Mammary epithelial cell (primary cell): Measurements from ENCODE around the gene NCKAP5.

Experiments used
- EZH2 ChIP-seq: IDR thresholded peaks from 2 replicates; pipeline ENCODE4 v1.6.1; 2012; ENCODE audit warnings: low read length, inconsistent platforms, borderline replicate concordance
- TF ChIP-seq, protein P1 (sequence below), 2 donors: IDR thresholded peaks in 1 of 2; conservative IDR thresholded peaks in 1 of 2; 2 replicates each; pipeline ENCODE4 v1.5.1; 2011 to 2012; ENCODE audit warnings: inconsistent platforms in 2 of 2, low read length in 2 of 2, mild to moderate bottlenecking in 2 of 2, control low read depth in 1 of 2, low read depth in 1 of 2; ENCODE audit not compliant: insufficient read depth in 1 of 2; ENCODE audit errors: extremely low read depth in 1 of 2

- TF ChIP-seq, protein P1, sequence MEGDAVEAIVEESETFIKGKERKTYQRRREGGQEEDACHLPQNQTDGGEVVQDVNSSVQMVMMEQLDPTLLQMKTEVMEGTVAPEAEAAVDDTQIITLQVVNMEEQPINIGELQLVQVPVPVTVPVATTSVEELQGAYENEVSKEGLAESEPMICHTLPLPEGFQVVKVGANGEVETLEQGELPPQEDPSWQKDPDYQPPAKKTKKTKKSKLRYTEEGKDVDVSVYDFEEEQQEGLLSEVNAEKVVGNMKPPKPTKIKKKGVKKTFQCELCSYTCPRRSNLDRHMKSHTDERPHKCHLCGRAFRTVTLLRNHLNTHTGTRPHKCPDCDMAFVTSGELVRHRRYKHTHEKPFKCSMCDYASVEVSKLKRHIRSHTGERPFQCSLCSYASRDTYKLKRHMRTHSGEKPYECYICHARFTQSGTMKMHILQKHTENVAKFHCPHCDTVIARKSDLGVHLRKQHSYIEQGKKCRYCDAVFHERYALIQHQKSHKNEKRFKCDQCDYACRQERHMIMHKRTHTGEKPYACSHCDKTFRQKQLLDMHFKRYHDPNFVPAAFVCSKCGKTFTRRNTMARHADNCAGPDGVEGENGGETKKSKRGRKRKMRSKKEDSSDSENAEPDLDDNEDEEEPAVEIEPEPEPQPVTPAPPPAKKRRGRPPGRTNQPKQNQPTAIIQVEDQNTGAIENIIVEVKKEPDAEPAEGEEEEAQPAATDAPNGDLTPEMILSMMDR (conservative IDR thresholded peaks at IDR 0.05 in 1 of 2, IDR thresholded peaks at IDR 0.05 in 1 of 2; ENCODE audit: extremely low read depth in 1 of 2, insufficient read depth in 1 of 2, low read depth in 1 of 2, low read length in 2 of 2): no peak
- TF ChIP-seq EZH2: no peak
Observed at GRCh38 chr2:132697556-132698205, 870.6 kb downstream of the NCKAP5 start.
